OCI-M1 (cell line): ENCODE data around the gene PDE7B.

Experiments
- DNase-seq: peaks from one replicate; lab custom pipeline; 2025; lab: John Stamatoyannopoulos, UW

The PDE7B gene

GRCh38 chr6:135888818-135889217 lies 37.3 kb downstream of the PDE7B start:
- no peak for DNase-seq

DNA sequence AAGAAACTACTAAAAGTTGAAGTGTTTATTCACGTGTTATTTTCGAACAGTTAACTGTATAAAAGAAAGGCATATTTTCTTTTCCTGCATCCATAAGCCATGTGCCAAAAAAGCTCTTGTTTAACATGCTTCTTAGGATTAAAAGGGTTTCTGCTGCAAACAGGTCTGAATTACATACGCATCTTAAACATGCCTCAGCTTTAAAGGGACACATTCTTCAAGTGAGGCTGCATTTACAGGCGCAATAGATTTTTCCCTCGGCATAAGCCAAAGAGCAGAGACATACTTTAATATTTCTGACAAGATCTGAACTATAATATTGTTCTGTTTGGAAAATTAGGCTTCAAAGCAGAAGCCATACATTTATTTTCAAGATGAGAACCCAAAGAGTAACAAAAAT lies 39.4 kb downstream of the PDE7B start:
- no peak for DNase-seq

GRCh38 chr6:135891710-135892109 lies 40.2 kb downstream of the PDE7B start:
- DNase-seq = no peak

GRCh38 chr6:135895231-135895911 lies 43.9 kb downstream of the PDE7B start:
- DNase-seq = no peak

DNA sequence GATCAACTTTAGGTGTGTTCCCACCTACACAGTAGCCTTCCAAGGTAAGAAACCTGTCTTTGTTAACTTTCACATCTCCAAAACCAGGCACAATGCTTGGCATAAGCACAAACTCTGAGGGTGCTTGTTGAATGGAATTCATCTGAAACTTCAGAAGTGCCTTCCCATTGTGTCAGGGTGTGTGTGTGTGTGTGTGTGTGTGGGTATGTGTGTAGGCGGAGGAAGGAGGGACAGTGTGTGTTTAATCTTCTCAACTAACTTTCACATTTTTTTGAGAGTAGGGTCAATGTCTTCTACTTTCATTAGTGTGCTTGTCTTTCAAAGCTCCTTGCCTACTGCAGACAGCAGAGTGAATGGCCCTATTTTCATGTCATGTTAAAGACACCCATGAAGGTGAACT lies 45.6 kb downstream of the PDE7B start:
- DNase-seq = no peak

DNA sequence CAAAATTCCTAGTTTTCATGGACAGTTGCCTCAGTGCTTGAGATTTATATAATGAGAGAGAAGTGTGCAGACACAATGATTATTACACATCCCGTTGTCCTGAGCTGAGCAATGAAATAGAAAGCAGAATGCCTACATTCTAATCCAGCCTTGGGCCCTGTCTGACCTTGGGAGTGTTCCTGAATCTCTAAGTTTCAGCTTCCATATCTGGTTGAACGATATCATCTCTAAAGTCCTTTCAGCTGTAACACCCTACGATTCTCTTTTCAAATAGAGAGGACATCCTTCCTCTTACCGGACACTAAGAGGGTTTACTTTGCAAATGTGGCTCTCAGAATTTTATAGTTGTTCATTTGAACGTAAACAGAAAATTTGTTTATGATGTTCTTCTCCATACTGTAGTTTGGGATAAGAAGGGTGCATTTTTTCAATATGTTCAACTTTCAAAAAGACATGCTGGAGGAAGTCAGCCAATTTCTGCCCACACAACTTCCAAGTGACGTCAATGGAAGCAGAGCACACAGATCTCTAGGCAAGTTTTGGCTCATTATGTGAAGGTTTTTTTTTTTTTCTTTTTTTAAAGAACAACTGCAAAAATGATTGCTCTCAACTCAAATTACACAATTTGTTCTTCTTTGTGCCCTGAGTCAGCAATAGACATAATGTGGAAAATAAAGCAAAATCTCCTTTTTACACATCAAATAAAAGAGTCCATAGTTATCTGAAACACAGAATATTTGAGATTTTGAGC lies 50.4 kb downstream of the PDE7B start:
- DNase-seq = peak; percentile 48

DNA sequence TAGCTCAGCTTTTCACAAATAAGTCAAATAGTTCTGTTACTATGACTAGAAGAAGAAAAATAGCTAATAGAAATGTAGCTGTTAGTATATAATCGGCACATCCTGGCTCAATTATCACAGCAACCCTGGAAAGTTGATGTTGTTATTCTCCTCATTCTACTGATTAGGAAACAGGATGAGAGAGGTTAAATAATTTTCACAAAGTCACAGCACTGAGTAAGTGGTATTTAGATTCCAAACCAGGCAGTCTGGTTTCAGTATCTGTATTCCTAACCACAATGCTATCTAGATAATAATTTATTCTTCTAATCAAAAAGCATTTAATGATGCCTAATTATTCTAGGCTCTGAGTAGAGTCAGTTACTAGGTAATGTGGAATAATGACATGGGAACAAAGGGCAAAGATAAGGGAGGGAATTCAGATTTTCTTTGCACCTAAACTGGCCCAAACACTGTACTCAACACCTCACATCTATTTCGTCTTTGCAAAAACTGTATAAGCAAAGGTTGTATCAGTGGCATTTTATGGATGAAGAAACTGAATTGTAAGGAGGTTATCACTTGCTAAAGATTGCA lies 51.3 kb downstream of the PDE7B start:
- DNase-seq = no peak

DNA sequence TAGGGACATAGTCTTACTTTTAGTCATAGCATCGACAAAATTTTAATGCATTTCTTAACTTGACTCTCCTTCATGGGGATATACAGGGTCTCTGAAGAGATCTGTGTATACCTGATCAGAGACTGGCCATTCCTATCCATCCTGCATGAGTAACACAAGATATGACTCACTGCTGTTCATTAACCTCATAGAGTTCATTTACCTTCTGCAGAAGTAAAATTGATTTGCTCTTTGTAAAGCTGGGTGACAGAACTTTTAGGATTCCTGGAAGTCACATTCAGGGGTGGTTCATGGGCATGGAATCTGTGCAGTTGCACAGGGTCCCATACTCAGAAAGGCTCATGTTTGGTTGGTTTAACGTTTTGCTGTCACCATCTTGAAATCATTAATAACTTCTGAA lies 53.2 kb downstream of the PDE7B start:
- DNase-seq = no peak

DNA sequence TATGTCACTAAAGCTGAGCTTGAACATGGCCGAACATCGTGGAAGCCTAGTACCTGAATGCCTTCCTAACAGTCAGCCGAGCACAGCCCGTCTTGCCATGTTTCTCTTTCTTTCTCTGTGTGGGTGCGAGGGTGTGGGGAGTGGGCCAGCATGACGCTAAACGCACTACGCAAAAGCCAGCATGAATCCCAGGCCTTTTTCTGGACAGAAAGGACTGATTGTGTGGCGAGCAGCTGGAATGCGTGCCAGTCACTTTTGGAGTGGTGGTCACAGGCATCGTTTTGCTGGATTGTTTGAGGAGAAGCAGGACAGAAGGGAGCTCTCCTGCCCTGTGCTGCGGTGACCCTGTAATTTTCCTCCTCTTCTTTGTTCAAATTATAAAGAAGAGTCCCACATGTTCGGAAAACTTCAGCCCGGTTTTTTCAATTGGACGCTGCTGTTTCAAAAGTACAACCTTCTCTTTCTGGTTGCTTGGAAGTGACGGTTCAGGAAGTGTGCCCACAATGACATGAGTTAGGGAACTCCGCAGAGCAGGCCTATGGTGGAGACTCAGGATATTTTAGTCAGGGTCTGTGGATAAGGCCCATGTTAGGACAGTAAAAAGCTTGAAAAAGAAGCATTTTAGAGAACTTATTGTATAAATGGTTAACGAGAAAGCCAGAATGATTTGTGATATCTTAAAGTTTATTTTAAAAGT lies 54.3 kb downstream of the PDE7B start:
- DNase-seq = no peak

DNA sequence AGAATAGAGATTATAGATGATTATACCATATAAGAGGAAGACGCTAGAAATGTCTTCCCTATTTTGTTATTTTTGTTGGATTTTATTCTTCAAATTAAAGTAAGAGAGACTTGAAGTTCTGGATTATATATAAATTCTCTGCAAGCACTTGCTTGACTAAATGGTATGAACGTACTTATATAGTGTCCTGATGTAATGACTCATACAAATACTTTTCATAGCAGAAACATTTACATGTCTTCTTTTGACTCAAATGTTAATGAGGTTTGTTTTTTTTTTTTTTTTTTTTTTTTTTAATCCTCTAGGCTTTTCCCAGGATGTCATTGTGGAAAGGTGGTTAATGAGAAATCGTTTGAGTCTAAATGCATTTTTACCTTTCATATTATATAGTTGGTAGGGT lies 55.0 kb downstream of the PDE7B start:
- no peak for DNase-seq

- DNase-seq = no peak
Observed at GRCh38 chr6:135906972-135907465, 55.5 kb downstream of the PDE7B start.

DNA sequence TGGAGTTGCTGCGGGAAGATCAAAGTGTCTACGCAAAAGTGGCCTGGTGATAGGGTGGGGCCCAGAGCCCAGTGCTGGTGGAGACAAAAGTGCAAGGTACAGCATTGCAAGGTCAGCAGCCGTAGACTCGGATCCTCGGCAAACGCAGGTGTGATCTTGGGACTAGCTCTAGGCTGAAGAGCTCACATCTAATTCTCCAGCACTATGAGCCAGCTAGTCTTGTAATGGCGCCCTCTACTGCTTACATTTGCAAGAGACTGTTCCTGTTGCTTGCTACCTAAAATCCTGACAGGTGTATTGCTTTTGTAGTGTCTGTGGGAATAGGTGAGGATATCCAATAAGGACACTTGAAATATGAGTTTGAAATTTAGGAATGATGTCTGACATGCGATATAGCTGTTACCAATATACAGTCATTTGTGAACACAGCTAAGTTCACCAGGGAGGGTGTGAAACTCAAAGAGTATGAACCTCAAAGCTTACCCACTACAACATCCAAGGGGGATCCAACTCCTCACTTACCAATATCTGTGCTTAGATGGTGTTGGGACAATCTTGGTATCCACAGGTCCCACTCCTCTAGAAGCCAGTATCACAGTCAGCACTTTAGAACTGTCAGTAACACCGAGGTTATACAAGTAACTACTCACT lies 58.4 kb downstream of the PDE7B start:
- peak; percentile 80 for DNase-seq

- DNase-seq = no peak
Observed at GRCh38 chr6:135910790-135911618, 59.5 kb downstream of the PDE7B start.

DNA sequence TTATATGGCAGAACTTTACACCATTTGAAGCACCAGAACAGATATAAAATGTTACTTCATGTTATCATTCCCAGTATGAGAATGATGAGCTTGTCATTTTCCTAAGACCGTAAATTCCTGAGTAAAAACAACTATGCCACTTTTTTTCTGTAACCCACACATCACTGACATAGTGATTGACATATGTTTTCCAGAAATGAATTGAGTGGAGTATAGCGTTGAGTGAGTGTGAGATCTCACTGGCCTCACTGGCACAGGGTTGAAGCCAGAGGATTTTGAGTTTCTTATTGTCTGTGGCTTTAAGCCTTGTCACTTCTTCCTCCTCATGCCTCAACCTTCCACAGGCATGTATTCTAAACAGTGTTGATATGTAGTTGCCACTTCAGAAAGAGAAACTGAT lies 62.3 kb downstream of the PDE7B start:
- no peak for DNase-seq

DNA sequence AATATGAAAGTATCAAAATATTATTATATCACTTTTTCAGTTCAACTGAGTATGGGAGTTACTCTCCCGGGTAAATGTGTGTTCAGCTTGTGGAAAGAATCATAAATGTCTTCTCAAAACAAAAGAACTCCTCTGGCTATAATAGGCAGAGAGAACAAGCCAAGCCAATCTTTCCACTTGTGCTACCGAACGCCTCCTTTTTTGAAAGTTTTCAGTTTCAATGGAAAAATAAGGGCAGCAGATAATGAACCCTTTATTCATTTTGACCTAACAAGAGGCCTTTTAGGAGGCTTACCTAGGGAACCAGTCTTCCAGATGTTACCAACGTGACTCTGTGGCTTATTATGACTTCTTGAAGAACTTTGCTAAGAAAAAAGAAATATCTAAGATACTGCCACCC lies 67.5 kb downstream of the PDE7B start:
- no peak for DNase-seq

- no peak for DNase-seq
Observed at GRCh38 chr6:135920689-135921088, 69.2 kb downstream of the PDE7B start.

- no peak for DNase-seq
Observed at GRCh38 chr6:135921188-135921587, 69.7 kb downstream of the PDE7B start.

DNA sequence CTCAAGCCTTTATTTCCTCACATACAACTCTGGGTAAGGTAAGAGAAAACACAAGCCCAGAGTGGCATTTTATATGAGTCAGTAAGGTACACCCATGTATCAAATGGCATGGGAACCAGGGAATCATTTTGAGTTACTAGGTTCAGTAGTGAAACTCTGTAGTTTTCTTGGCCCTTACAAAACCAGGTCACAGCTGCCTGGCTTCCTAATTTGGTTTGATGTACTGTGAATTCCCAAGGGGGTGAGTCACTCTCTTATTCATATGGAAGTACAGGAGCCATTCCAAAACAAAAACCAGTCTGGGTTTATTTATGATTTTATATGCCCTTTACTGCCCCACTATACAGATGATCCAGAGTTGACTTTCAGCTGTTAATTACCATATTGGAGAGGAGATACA lies 70.7 kb downstream of the PDE7B start:
- DNase-seq = no peak

DNA sequence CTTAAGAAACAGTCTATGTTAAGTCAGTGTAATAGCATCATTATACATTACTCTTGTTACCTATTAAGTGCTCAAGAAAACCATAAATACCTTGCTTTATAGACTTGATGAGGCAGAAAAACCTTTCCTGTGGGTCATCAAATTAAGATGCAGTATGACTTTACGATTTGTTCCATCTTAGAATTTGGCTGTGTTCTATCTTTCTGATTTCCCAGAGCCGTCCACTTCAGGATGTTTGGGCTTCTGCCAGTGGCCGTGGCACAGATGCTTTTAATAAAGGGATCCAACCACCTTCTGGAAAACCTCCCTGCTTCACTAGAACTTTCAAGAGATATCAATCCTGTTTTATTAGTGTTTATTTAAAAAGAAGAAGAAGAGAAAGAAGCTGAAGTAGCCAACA lies 71.2 kb downstream of the PDE7B start:
- no peak for DNase-seq

DNA sequence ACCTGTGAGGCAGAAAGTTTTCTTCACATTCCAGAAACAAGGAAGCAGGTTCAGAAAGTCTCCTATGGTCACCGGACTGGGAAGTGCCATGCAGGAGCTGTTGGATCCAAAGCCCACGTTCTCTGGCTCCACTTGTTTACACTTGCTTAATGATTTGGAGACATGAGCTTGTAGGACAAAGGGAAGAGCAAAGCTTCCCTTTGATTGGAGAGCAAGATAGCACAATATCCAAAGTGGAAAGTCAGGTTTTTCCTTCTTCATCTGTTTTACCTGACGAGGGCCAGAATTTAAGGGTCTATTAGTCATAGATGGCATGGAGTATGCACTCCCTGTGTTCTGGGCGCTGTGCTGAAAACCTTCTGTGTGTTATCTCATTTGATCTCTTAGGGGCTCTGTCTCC lies 81.2 kb downstream of the PDE7B start:
- no peak for DNase-seq

GRCh38 chr6:135935941-135936601 lies 84.6 kb downstream of the PDE7B start:
- no peak for DNase-seq
